HepG2 (cell line): ENCODE data around the gene KIF13A. TPM values are rescaled to one million over a fixed set of nuclear protein-coding genes. Genes with fewer than 3 reads are reported as not detected.

Experiments
- ATAC-seq: fragments of 200-7000 bp; cut with Tn5 transposase; 3 replicates; pipeline ENCODE4 v1.9.1; 2020; ENCODE audit warnings: mild to moderate bottlenecking, moderate library complexity
- BruUV-seq: library from RNA; stranded (reverse); fragments of 400-500 nt; replicated peaks from 2 replicates; lab custom pipeline; 2021; lab: Mats Ljungman, UMichigan
- CTCF ChIA-PET: fragments of 300-600 bp; formaldehyde crosslinking; extraction: SDS; loops from one replicate; lab custom pipeline; 2021; ENCODE audit warnings: low total read pairs, inconsistent platforms, low intra/inter-chr PET ratio; lab: Yijun Ruan, JAX
- POLR2A ChIA-PET: fragments of 350-600 bp; sonication (Branson Sonifier 250); formaldehyde crosslinking; loops from one replicate; lab custom pipeline; 2020; ENCODE audit warnings: antibody characterized with exemption, inconsistent platforms; lab: Yijun Ruan, JAX
- DNase-seq: peaks from one replicate; pipeline ENCODE4 v3.0.0-alpha.2; 2015; ENCODE audit warnings: low spot score
- FAIRE-seq: peaks from 3 replicates; lab custom pipeline; 2011; peaks lifted over from hg19 to GRCh38; lab: Jason Lieb, UNC
- H2AFZ ChIP-seq: one replicate; pipeline ENCODE4 v1.6.1; 2011; ENCODE audit warnings: low read length, inconsistent platforms
- H3K27ac ChIP-seq: fragments of 300-600 bp; 3 replicates; pipeline ENCODE4 v1.8.0; 2011; ENCODE audit warnings: mixed run types, mild to moderate bottlenecking, mixed read lengths, low read length, inconsistent platforms; ENCODE audit not compliant: insufficient read depth; ENCODE audit errors: extremely low read length
- H3K27me3 ChIP-seq, 2 experiments: fragments of 200-600 bp in 1 of 2; 2 replicates in 1 of 2; 3 replicates in 1 of 2; pipeline versions ENCODE4 v1.6.0 to v1.8.0; 2011; ENCODE audit warnings: low read length in 2 of 2, mild to moderate bottlenecking in 2 of 2, moderate library complexity in 2 of 2, inconsistent platforms in 1 of 2; ENCODE audit not compliant: insufficient read depth in 2 of 2, control insufficient read depth in 1 of 2
- H3K36me3 ChIP-seq, 2 experiments: fragments of 200-600 bp in 1 of 2; replicated peaks in 1 of 2; 2 replicates in 1 of 2; 3 replicates in 1 of 2; pipeline versions ENCODE4 v1.5.1 to v1.8.0; 2011; ENCODE audit warnings: low read length in 2 of 2, inconsistent platforms in 1 of 2; ENCODE audit not compliant: insufficient read depth in 2 of 2, control insufficient read depth in 1 of 2
- H3K4me1 ChIP-seq: 2 replicates; pipeline ENCODE4 v1.5.1; 2012; ENCODE audit warnings: low read length, inconsistent platforms; ENCODE audit not compliant: insufficient read depth
- H3K4me2 ChIP-seq: 2 replicates; pipeline ENCODE4 v1.6.0; 2011; ENCODE audit warnings: low read depth, low read length, inconsistent platforms
- H3K4me3 ChIP-seq, 3 experiments: fragments of 200-600 bp in 1 of 3; sonication (generic), shearing (Covaris generic) in 1 of 3; replicated peaks in 1 of 3; 2 replicates each; pipeline ENCODE4 v1.5.1; 2011 to 2016; ENCODE audit warnings: low read length in 3 of 3, inconsistent platforms in 2 of 3, low read depth in 2 of 3, mild to moderate bottlenecking in 2 of 3, control low read depth in 1 of 3, mixed read lengths in 1 of 3; ENCODE audit not compliant: insufficient read depth in 1 of 3
- H3K79me2 ChIP-seq: one replicate; pipeline ENCODE4 v1.6.1; 2011; ENCODE audit warnings: low read length, inconsistent platforms; ENCODE audit not compliant: insufficient read depth
- H3K9ac ChIP-seq: 2 replicates; pipeline ENCODE4 v1.6.0; 2011; ENCODE audit warnings: mild to moderate bottlenecking, low read depth, low read length, inconsistent platforms; ENCODE audit not compliant: insufficient read depth
- H3K9me3 ChIP-seq: 2 replicates; pipeline ENCODE4 v1.5.1; 2012; ENCODE audit warnings: mild to moderate bottlenecking, low read length
- H4K20me1 ChIP-seq: 2 replicates; pipeline ENCODE4 v1.6.0; 2011; ENCODE audit warnings: inconsistent platforms, mild to moderate bottlenecking, low read length, moderate library complexity; ENCODE audit not compliant: insufficient read depth
- E2F5 ChIP-seq: sonication (generic); formaldehyde crosslinking; conservative IDR thresholded peaks from 2 replicates; pipeline ENCODE4 v1.4.0; 2020; ENCODE audit warnings: missing genetic modification reagents
- FOXJ3 ChIP-seq: sonication (generic); formaldehyde crosslinking; IDR thresholded peaks from 2 replicates; pipeline ENCODE4 v1.4.0; 2020; ENCODE audit warnings: missing genetic modification reagents, mild to moderate bottlenecking, borderline replicate concordance
- FOXM1 ChIP-seq: sonication (generic); formaldehyde crosslinking; IDR thresholded peaks from 2 replicates; pipeline ENCODE4 v1.5.0; 2020; ENCODE audit warnings: missing genetic modification reagents
- HDAC2 ChIP-seq: sonication (generic); formaldehyde crosslinking; IDR thresholded peaks from 2 replicates; pipeline ENCODE4 v1.4.0; 2020; ENCODE audit warnings: missing genetic modification reagents
- HIC2 ChIP-seq: sonication (generic); formaldehyde crosslinking; IDR thresholded peaks from 2 replicates; pipeline ENCODE4 v1.9.0; 2022; ENCODE audit warnings: low read depth, missing genetic modification reagents
- HNRNPUL1 ChIP-seq: fragments of 200-400 bp; formaldehyde crosslinking; IDR thresholded peaks from 2 replicates; pipeline ENCODE4 v1.6.1; 2017; ENCODE audit warnings: low read depth, mild to moderate bottlenecking, low read length, moderate library complexity
- HOXD1 ChIP-seq: sonication (generic); formaldehyde crosslinking; IDR thresholded peaks from 2 replicates; pipeline ENCODE4 v1.5.0; 2020; ENCODE audit warnings: missing genetic modification reagents
- RBAK ChIP-seq: sonication (generic); formaldehyde crosslinking; IDR thresholded peaks from 2 replicates; pipeline ENCODE4 v1.5.1; 2020; ENCODE audit warnings: mild to moderate bottlenecking, missing genetic modification reagents
- SP1 ChIP-seq, 2 experiments: fragments of 450-650 bp in 1 of 2; sonication (generic) in 1 of 2; formaldehyde crosslinking in 1 of 2; IDR thresholded peaks; 2 replicates each; pipeline versions ENCODE4 v1.4.0 to v1.6.1; 2016 to 2020; ENCODE audit warnings: missing genetic modification reagents in 1 of 2
- ZBTB2 ChIP-seq: sonication (generic); formaldehyde crosslinking; IDR thresholded peaks from 2 replicates; pipeline ENCODE4 v1.8.0; 2022; ENCODE audit warnings: low read depth, missing genetic modification reagents
- ZC3H13 ChIP-seq: sonication (generic); formaldehyde crosslinking; IDR thresholded peaks from 2 replicates; pipeline ENCODE4 v1.8.1; 2023; ENCODE audit warnings: mild to moderate bottlenecking, missing genetic modification reagents, moderate library complexity
- ZNF614 ChIP-seq: IDR thresholded peaks from 2 replicates; pipeline ENCODE4 v1.6.1; 2018; ENCODE audit warnings: missing biosample characterization, missing genetic modification reagents, inconsistent platforms, borderline replicate concordance
- ZNF83 ChIP-seq: sonication (generic); formaldehyde crosslinking; IDR thresholded peaks from 2 replicates; pipeline ENCODE4 v1.4.0; 2020; ENCODE audit warnings: missing genetic modification reagents, mild to moderate bottlenecking, borderline replicate concordance
- in situ Hi-C: cut with HindIII; loops from 2 replicates; pipeline ENCODE4 v1.10.0; 2017; ENCODE audit warnings: low pct_unique_long_range_greater_than_20kb; ENCODE audit not compliant: extremely low pct_ligation_motif_present
- intact Hi-C: fragments of 100-400 bp; cut with micrococcal nuclease; formaldehyde crosslinking; loops from one replicate; pipeline ENCODE4 v1.10.0; 2022; ENCODE audit not compliant: unreplicated experiment
- polyA plus RNA-seq, 8 experiments: library from polyadenylated mRNA; depleted of rRNA in 3 of 8; stranded (reverse) in 7 of 8; unstranded in 1 of 8; fragments of >200 nt; fragmentation: Illumina TruSeq in 4 of 8; extraction: Trizol in 4 of 8; gene quantifications; 2 replicates each; pipeline versions ENCODE4 v1.2.1 to v1.2.3, GENCODE V29; 2011 to 2016; ENCODE audit warnings: low read depth in 4 of 8, missing spikeins in 1 of 8, mixed read lengths in 1 of 8; ENCODE audit not compliant: insufficient read depth in 1 of 8
- total RNA-seq, 5 experiments: library from RNA; depleted of rRNA; stranded (reverse); fragments of >200 nt; fragmentation: Illumina TruSeq; extraction: Trizol; gene quantifications; 2 replicates each; pipeline ENCODE4 v1.2.3, GENCODE V29; 2016; ENCODE audit warnings: low read depth in 1 of 5
- TF ChIP-seq, protein P1 (sequence below): sonication (generic); formaldehyde crosslinking; IDR thresholded peaks from 2 replicates; pipeline ENCODE4 v1.4.0; 2020; ENCODE audit warnings: missing genetic modification reagents
- TF ChIP-seq, protein P2 (sequence below), 2 experiments: sonication (generic) in 1 of 2; formaldehyde crosslinking in 1 of 2; IDR thresholded peaks; 2 replicates each; pipeline versions ENCODE4 v1.4.0 to v1.6.1; 2018 to 2020; ENCODE audit warnings: missing genetic modification reagents in 2 of 2, borderline replicate concordance in 1 of 2, low read depth in 1 of 2, mild to moderate bottlenecking in 1 of 2, missing biosample characterization in 1 of 2
- TF ChIP-seq, protein P3 (sequence below): sonication (generic); formaldehyde crosslinking; IDR thresholded peaks from 2 replicates; pipeline ENCODE4 v1.4.0; 2020; ENCODE audit warnings: missing genetic modification reagents

Gene KIF13A
- total and polyA plus RNA-seq, 2 of the 13 experiments (the other 11 are each of a cell fraction or from before 2014, with no cell fraction given) = 21.1 to 37.2 TPM

DNA sequence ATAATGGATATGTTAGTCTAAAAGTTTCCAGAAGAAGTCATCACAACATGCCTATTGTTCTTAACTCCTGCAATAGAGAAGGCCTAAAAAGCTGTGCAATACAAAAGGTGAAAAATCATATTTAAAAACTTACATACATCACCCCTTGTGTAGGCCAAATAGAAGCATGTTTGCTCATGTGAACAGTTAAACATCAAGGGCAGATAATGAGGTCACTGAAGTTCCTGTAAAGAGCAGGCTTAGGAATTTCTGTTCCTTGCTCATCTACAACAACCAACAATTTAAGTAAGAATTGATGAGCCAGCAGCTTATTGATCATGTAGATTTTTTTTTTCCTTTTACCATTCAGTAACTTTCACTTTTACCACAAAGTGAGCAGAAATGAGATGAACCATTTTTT, 273.3 kb downstream of the KIF13A start:
- in situ Hi-C loops = no loop called here
- H3K4me3 ChIP-seq = peak overlapping the region in 2 of 3 experiments; percentile 52 to 63; a peak in 4 of 6 replicates
- H3K79me2 ChIP-seq = no peaks in the 10 kb centered on the region
- H3K27ac ChIP-seq = no peak overlapping the region
- intact Hi-C loops = no loop called here
- no peaks in the 10 kb centered on the region for H3K36me3 ChIP-seq
- no peaks in the 10 kb centered on the region for H3K9me3 ChIP-seq
- CTCF ChIA-PET = no interaction called here
- no peak overlapping the region for H3K9ac ChIP-seq
- DNase-seq = peak; percentile 76
- peak; percentile 76 for ATAC-seq
- POLR2A ChIA-PET = interaction anchor here (2.1 to 2.9 kb wide), 2 partner anchors 11 to 30 kb away, joined by 7 to 11 read pairs; no protein-coding TSS in a partner anchor
- no TSS peak for BruUV-seq
- H4K20me1 ChIP-seq = no peaks in the 10 kb centered on the region
- H3K4me2 ChIP-seq = peak overlapping the region; percentile 79
- H3K4me1 ChIP-seq = peaks cover 45% of the 10 kb centered on the region
- FAIRE-seq = peak; percentile 66
- no peak overlapping the region for H2AFZ ChIP-seq
- no peaks in the 10 kb centered on the region for H3K27me3 ChIP-seq
- TF ChIP-seq FOXJ3 (CRISPR knock-in tag) (peak; percentile 41; the same call in 1 of the 2 replicates), FOXM1 (CRISPR knock-in tag) (no peak), RBAK (no peak), ZNF614 (CRISPR knock-in tag) (no peak), SP1 (IDR thresholded peaks at IDR 0.05) (no peak), SP1 (CRISPR knock-in tag; IDR thresholded peaks at IDR 0.05) (no peak), HDAC2 (CRISPR knock-in tag) (peak; percentile 35; the same call in 1 of the 2 replicates), ZBTB2 (CRISPR knock-in tag) (no peak), HIC2 (CRISPR knock-in tag) (no peak), HOXD1 (CRISPR knock-in tag) (no peak), HNRNPUL1 (no peak), ZNF83 (no peak), ZC3H13 (no peak), E2F5 (CRISPR knock-in tag) (no peak)
- TF ChIP-seq, protein P1, sequence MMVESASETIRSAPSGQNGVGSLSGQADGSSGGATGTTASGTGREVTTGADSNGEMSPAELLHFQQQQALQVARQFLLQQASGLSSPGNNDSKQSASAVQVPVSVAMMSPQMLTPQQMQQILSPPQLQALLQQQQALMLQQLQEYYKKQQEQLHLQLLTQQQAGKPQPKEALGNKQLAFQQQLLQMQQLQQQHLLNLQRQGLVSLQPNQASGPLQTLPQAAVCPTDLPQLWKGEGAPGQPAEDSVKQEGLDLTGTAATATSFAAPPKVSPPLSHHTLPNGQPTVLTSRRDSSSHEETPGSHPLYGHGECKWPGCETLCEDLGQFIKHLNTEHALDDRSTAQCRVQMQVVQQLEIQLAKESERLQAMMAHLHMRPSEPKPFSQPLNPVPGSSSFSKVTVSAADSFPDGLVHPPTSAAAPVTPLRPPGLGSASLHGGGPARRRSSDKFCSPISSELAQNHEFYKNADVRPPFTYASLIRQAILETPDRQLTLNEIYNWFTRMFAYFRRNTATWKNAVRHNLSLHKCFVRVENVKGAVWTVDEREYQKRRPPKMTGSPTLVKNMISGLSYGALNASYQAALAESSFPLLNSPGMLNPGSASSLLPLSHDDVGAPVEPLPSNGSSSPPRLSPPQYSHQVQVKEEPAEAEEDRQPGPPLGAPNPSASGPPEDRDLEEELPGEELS (CRISPR knock-in tag) = peak; percentile 54; the same call in 1 of the 2 replicates
- TF ChIP-seq, protein P2, sequence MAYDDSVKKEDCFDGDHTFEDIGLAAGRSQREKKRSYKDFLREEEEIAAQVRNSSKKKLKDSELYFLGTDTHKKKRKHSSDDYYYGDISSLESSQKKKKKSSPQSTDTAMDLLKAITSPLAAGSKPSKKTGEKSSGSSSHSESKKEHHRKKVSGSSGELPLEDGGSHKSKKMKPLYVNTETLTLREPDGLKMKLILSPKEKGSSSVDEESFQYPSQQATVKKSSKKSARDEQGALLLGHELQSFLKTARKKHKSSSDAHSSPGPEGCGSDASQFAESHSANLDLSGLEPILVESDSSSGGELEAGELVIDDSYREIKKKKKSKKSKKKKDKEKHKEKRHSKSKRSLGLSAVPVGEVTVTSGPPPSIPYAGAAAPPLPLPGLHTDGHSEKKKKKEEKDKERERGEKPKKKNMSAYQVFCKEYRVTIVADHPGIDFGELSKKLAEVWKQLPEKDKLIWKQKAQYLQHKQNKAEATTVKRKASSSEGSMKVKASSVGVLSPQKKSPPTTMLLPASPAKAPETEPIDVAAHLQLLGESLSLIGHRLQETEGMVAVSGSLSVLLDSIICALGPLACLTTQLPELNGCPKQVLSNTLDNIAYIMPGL (CRISPR knock-in tag; IDR thresholded peaks at IDR 0.05; ENCODE audit: borderline replicate concordance in 1 of 2, low read depth in 1 of 2) = no peak
- TF ChIP-seq, protein P3, sequence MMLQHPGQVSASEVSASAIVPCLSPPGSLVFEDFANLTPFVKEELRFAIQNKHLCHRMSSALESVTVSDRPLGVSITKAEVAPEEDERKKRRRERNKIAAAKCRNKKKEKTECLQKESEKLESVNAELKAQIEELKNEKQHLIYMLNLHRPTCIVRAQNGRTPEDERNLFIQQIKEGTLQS (CRISPR knock-in tag) = peak; percentile 17; the same call in 1 of the 2 replicates
